NCI-H774 (cell line): ENCODE data around the gene SLC1A1.
A peak's percentile ranks its signal among the peaks of the same experiment; 100 is the strongest.
"Not testable (repeated sequence)": the region's sequence is repeated elsewhere in the genome, so short reads cannot be mapped to it uniquely, and the experiment has no call there.

Experiments
- DNase-seq: peaks from one replicate; lab custom pipeline; 2025; lab: John Stamatoyannopoulos, UW

The SLC1A1 gene

GRCh38 chr9:4506490-4506889, 16.2 kb downstream of the SLC1A1 start:
- no peak for DNase-seq

GRCh38 chr9:4507306-4508130, 17.2 kb downstream of the SLC1A1 start:
- DNase-seq: no peak

DNA sequence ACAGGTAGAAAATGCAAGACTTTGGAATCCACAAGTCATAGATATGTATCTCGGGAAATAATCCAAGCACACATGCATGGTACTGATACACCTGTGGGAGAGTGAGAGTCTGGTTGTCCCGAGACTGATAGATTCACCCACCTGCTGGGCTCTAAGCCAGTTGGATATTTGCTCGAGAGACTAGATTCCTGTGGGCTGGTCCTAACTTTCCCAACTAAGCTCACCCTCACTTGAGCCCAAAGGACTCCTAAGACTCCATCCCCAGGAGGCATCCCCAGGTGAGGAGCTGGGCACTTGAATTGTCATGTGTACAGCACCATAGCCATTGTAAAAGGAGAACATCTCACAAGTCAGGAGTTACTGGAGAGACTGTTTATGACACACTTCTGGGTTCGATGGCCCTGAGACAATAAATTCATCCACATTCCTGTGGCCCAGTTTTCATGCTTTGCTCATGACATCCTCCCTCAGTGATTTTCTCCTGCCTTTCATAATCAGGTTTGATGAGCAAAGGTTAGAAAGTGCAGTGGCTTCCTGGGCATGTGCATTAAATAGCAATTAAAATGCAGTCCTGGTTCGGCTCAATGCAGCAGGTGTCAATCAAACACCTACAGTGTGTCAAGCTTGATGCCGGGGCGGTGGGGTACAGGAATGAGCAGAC, 18.1 kb downstream of the SLC1A1 start:
- no peak for DNase-seq

- no peak for DNase-seq
Measured at GRCh38 chr9:4508907-4509589, 18.8 kb downstream of the SLC1A1 start.

- DNase-seq: no peak
Measured at GRCh38 chr9:4509590-4509984, 19.3 kb downstream of the SLC1A1 start.

DNA sequence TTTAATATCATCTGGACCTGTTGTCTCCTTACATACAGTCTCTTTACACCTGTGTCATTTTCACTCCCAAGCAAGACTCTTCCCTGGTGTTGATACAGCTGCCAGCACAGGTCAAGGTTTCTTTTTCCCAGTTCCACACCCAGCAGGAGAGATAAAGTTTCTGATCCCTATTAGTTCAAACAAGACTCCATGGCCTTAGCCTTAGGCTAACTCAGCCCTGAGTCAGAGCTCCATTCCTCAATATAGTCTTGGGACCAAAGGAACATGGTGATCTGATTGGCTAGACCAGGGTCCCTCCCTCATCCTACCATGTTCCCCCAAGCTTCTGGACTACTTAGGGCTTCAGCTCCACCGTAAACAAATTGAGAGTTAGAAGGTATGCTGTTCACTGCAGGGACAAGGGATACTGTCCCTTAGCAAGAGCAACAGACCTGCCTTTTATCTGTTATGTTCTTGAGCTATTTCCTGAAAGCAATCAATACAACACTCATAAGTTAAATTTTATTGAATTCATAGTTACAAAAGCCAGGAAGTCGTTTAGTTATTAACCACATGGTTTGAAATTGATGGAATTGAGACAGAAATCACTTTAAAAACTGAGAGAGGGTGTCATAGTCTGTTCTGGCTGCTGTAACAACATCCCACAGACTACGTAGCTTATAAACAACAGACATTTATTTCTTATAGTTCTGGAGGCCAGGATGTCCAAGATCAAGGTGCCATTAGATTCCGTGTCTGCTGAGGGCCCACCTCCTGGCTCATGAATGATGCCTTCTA, 20.5 kb downstream of the SLC1A1 start:
- DNase-seq: no peak

DNA sequence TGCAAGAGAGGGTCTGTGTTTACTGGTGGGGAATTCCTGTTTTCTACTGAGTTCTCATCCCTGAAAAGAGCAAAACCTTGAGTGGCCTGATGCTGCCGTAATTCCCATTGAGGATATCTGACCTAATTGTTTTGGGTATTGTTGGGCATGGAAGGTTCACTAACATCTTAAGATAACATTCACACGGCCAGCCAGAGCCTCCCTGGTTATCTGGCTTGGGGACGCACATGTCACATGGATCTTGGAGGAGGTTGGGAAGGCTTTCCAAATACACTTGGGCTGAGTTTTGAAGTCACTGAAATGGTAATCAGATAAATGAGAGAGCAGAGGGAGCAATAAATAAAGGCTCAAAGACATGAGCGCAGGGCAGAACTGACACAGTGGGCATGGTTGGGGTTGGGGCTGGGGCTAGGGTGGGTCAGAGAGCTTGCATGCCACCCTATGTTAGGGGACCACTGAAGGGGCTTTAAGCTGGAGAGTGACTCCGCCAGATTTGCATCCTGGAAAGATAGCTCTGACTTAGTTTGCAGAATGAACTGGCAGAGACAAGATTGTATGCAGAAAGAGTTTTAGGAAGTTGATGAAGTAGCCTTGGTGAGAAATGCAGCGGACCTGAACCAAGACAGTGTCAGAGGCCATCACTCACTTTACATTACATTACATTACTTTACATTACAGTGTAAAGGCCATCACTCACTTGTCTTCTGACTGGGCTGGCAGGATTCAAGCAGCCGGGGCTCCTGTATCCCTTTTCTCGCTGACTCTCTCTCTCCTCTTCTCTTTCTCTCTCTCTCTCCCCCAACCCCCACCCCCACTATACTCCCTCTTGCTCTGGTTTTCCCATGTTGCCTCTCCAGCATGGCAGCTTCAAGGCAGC, 24.2 kb downstream of the SLC1A1 start:
- DNase-seq: no peak

DNA sequence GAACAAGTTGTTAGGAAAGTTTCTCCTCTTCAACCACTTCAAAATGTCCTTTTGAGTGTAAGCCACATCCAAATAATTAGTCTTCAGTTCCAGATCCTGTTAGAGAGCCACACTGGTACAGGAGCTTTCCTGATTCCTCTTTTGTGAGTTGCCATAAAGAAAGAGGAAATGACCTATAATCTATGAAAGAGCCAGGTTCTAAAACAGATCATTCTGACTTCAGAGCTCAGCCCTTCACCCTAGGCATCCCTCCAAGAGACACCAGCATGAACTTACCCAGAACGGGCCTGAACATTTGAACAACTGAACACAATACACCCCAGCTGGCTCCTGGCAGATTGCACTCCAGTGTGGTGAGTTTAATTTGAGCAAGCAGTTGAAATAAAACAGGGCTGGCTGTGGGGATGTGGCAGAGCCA, 25.7 kb downstream of the SLC1A1 start:
- no peak for DNase-seq

DNA sequence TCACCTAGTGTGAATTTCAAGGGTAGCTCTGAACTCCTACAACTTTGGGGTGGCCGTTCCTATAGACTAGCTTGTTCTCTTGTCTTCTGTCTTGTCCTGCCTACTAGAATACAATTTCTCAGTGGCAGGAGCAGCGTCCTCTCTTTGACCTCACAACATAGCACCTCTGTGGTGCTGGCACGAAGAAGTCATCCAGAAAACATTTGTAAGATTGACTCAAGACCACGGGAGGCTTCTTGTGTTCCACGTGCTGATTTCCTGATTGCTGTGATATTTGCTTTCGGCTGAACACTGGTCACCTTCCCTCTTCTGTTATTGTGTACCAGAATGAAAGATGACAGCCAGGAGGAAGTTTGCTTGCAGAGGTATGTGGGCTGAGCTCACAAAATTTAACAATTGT, 27.0 kb downstream of the SLC1A1 start:
- no peak for DNase-seq

DNA sequence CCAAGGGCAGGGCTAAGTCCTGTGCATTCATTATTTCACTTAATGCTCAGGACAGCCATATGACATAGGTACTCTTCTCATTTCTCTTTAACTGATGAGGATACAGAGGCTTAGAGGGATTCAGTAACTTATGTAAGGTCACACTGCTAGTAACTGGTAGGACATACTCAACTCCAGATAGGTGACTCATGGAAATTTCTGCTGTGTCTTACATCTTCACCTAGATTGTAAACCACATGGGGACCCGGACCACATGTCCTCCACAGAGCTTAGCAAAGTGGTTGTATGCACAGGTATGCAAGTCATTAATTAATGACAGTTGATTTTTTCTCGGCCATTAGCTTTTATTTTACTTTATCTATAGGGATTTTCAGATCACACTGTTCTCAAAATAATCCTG, 29.3 kb downstream of the SLC1A1 start:
- DNase-seq: no peak

DNA sequence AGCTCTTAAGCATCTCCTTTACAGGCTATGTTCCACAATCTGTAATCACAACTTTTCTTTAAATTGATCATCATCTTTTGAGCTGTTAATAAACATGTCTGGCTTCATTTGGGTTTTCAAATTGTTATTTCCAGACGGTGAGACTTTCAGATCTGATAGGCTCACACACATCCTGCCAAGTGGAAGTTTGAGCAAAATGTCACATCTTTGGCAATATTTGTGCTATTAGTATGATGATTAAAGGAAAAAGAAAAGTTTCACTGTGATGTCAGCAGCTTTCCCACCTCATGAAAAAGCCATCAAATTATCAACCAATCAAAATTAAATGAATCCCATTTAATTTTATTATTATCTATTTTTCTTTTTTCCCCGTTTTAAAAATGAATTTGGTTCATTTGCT, 29.8 kb downstream of the SLC1A1 start:
- DNase-seq: no peak

GRCh38 chr9:4530375-4530774, 40.1 kb downstream of the SLC1A1 start:
- peak; percentile 24 for DNase-seq

DNA sequence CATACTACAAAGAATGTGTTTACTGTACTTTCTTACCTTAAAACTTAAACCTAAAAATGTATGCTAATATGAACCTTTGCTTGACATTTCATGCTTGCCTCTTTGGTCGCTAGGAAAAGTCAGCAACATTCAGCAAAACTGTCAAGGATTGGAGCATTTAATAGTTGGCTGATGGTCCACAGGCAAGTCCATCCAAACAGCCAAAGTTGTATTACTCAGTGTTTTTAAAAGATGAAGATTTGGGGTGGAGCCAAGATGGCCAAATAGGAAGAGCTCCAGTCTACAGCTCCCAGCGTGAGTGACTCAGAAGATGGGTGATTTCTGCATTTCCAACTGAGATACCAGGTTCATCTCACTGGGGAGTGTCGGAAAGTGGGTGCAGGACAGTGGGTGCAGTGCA, 40.6 kb downstream of the SLC1A1 start:
- DNase-seq: not testable (repeated sequence)

- not testable (repeated sequence) for DNase-seq
Measured at GRCh38 chr9:4531355-4531754, 41.1 kb downstream of the SLC1A1 start.

DNA sequence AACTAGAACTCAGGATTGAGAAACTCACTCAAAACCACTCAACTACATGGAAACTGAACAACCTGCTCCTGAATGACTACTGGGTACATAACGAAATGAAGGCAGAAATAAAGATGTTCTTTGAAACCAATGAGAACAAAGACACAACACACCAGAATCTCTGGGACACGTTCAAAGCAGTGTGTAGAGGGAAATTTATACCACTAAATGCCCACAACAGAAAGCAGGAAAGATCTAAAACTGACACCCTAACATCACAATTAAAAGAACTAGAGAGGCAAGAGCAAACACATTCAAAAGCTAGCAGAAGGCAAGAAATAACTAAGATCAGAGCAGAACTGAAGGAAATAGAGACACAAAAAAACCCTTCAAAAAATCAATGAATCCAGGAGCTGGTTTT, 43.6 kb downstream of the SLC1A1 start:
- not testable (repeated sequence) for DNase-seq

DNA sequence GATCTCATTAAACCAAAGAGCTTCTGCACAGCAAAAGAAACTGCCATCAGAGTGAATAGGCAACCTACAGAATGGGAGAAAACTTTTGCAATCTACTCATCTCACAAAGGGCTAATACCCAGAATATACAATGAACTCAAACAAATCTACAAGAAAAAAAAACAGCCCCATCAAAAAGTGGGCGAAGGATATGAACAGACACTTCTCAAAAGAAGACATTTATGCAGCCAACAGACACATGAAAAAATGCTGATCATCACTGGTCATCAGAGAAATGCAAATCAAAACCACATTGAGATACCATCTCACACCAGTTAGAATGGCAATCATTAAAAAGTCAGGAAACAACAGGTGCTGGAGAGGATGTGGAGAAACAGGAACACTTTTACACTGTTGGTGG, 45.9 kb downstream of the SLC1A1 start:
- not testable (repeated sequence) for DNase-seq

- no peak for DNase-seq
Measured at GRCh38 chr9:4537581-4537980, 47.3 kb downstream of the SLC1A1 start.

DNA sequence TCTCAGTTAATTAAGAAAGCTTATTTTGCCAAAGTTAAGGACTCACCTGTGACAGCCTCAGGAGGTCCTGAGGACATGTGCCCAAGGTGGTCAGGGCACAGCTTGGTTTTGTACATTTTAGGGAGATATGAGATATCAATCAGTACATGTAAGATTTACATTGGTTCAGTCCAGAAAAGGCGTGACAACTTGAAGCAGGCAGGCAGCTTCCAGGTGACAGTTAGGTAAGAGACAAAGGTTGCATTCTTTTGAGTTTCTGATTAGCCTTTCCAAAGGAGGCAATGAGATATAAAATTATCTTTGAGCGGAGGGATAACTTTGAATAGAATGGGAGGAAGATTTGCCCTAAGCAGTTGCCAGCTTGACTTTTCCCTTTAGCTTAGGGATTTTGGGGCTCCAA, 47.8 kb downstream of the SLC1A1 start:
- no peak for DNase-seq

- no peak for DNase-seq
Measured at GRCh38 chr9:4538621-4539020, 48.4 kb downstream of the SLC1A1 start.

GRCh38 chr9:4540425-4540824, 50.2 kb downstream of the SLC1A1 start:
- no peak for DNase-seq

- DNase-seq: no peak
Measured at GRCh38 chr9:4541281-4541680, 51.0 kb downstream of the SLC1A1 start.
